GM18526 (cell line): Measurements from ENCODE around the gene MTCP1.

Source experiments
- POLR2A ChIP-seq: IDR thresholded peaks from 3 replicates; pipeline ENCODE4 v1.6.1; 2011; ENCODE audit not compliant: insufficient read length; ENCODE audit errors: extremely low read depth

The MTCP1 gene

GRCh38 chrX:155070975-155071693 lies at the start of gene MTCP1, which contains the start of the genes BRCC3 and CMC4:
MTCP1 (minus strand) TSS chrX:155071136; CDS start chrX:155066010, 5,126 bp downstream.
BRCC3 (plus strand) TSS chrX:155071508; CDS start chrX:155071528, 20 bp downstream.
CMC4 (minus strand) TSS chrX:155071136; CDS start chrX:155064023, 7,113 bp downstream.
- peak; percentile 71 for TF ChIP-seq POLR2A

DNA sequence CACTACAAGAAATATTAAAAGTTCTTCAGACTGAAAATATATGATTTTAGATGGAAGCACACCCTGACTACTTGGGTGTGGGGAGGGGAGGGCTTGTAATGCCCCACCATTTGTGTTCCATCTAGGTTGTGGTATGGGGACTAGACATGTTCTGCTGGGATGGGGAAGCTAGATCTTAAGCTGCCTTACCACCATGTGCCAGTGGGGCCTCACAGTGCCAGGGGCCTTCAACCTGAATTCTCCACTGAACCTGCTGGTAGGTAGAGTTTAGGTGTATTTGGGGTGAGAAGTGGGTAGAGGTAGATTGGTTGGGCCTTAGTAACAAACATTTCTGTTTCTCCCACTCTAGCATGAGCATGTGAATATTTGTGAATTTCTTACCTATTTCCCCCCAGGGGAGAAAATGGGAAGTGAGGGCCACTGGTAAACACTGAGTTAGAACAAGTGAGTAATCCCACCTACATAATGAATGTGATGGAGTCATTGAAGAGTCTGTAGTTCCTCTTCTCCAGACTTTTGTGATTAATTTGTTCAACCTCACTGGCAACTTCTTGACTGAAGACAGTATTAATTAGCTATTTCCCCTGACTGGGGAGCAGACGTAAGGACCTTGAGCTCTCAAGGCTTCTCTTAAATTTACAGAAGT lies 44.4 kb upstream of the MTCP1 start:
- no peak for TF ChIP-seq POLR2A

DNA sequence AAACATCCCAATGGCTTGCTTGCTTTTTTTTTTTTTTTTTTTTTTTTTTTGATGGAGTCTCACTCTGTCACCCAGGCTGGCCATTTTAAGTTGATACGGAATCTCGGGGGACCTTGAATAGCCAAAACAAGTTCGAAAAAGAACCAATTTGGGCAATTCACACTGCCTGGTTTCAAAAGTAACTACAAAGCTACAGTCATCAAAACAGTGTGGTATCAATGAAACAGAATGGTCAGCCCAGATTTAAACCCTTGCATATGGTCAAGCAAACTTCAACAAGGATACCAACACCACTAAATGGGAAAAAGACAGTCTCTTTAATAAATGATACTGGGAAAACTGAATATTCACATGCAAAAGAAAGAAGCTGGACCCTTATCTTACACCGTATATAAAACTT lies 42.2 kb upstream of the MTCP1 start:
- no peak for TF ChIP-seq POLR2A

DNA sequence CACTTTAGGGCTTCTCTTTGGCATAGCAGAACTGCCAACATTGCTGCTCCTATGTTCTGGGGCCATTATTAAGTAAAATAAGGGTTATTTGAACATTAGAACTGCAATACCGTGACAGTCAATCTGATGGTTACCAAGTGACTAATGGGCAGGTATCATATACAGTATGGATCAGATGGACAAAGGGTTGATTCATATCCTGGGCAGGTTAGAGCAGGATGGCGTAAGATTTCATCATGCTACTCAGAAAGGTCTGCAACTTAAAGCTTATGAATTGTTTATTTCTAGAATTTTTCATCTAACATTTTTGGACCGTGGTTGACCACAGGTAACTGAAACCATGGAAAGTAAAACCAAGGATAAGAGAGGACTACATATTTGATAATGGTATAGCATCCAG lies 41.2 kb upstream of the MTCP1 start:
- TF ChIP-seq POLR2A = no peak

DNA sequence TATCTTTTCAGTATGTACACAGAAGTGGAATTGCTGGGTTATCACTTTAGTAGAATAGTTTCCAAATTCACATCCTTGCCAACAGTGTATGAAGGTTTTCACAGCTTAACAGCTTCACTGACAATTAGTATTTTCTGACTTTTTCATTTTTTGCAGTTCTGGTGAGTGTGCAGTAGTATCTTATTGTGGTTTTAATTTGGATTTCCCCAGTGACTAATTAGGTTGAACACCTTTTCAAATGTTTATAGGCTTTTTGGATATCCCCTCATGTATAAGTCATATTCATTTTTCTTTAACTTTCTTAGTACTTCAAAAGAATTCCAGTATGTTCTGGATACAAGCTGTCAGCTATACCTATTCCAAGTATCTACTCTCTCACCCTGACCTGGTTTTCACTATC lies 37.5 kb upstream of the MTCP1 start:
- no peak for TF ChIP-seq POLR2A

GRCh38 chrX:155105919-155106318 lies 35.0 kb upstream of the MTCP1 start:
- TF ChIP-seq POLR2A = no peak

GRCh38 chrX:155094468-155095061 lies 23.6 kb upstream of the MTCP1 start:
- TF ChIP-seq POLR2A = no peak

DNA sequence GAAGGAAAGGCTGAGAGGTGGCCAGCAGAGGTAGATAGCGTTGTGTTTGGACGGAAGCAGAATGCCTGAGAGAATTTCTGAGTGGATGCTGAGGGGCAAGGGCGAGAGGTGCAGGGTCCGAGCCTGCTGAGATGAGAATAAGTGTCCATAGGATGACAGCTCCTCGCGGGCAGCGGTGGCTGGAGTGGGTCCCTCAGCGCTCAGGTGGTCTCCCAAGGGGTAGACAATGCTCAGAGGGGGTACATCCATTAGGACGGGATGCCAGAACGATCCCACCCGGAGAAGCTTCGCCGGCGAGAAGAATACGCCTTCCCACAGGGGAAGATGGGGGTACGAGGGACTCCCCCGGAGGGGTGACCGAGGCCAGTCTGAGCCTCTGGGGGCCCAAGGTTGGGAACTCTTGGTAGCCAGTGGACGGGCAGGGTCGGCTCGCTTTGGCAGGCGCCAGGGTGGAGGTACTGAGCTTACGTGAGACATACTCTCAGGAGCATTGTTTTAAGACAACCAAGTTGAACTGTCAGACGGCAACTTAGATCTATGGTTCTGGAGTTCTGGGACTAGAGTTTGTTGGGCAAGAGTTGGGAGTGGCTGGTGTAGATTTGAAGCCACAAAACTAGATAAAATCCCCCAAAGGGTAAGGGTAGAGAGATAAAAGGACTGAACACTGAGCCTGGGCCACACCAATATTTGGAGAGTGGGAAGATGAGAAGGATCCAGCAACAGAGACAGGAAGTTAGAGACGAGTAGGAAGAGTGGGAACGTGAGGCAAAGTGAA lies 16.2 kb upstream of the MTCP1 start:
- TF ChIP-seq POLR2A = no peak

DNA sequence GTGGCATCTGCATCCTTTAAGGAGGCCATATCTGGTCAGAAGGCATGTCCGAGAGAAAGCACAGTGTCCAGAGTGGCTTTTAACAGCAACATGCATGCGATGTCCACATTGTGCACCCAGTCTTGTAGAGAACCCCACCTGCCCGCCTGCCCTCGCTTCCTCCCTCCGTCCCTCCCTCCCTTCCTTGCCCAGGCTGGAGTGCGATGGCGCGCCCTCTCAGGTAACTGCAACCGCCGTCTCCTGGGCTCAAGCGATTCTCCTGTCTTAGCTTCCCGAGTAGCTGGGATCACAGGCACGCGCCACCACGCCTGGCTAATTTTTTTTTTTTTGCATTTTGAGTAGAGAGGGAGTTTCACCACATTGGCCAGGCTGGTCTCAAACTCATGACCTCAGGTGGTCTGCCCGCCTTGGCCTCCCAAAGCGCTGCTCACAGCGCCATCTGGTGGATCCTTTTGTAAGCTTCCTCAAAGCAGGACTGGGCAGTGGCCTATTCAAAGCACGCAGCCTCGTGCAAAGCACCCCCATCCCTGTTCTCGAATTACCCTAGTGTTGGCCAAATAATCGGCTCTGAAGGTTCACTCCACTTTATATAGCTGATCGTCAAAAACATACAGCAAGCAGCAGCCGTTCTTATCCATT lies 15.4 kb upstream of the MTCP1 start:
- no peak for TF ChIP-seq POLR2A

DNA sequence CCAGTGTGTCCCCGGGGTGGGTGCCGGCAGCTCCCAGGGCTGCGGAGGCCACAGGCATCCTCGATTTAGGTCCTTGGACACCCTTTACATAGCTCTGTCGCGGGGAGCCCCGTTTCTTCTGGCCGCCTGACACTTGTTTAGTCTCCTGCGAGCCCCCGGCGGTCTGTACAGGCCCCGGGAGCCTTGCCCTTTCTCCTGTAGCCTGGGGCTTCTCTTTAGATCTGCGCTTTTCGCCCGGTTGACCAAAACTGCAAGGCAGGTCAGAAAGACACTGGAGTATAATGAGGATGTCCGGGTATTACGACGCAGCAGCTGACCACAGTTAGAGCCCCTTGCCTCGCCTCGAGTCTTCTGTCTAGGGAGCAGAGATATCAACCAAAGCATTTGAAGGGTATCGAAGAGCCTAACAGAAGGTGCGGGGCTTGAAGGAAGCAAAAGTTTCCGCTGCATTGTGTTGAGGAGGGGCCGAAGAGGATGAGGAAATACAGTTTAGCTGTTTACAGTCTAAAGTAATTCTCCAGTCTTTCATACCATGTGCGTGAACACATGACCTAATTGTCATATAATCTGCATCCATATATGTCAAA lies 851 bp upstream of the MTCP1 start:
- no peak for TF ChIP-seq POLR2A

DNA sequence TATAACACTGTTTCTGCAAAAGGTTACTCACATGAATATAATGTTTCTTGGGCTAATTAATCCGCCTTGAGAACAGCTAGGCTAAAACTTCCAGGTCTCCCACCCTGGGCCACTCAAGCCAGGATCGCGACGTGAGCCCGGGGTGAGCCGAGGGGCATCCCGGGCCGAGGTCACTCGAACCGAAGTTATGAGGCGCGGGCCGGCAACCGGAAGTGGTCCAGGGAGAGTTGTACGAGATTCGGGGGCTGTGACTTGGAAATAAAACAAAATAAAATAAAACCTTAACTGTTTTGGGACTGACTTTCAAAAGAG lies 317 bp downstream of the MTCP1 start:
- TF ChIP-seq POLR2A = no peak

GRCh38 chrX:155070038-155070437 lies 898 bp downstream of the MTCP1 start:
- TF ChIP-seq POLR2A = no peak

GRCh38 chrX:155069414-155069813 lies 1.5 kb downstream of the MTCP1 start:
- TF ChIP-seq POLR2A = no peak

GRCh38 chrX:155068165-155068564 lies 2.8 kb downstream of the MTCP1 start:
- TF ChIP-seq POLR2A = no peak
